Umbilical cord (tissue), 2 donors: ENCODE measurements around the gene ZNF304. TPM values are rescaled to one million over a fixed set of nuclear protein-coding genes. Genes with fewer than 3 reads are reported as not detected.
A peak's percentile ranks its signal among the peaks of the same experiment; 100 is the strongest.

Source experiments
- DNase-seq: peaks from one replicate; pipeline ENCODE4 v3.0.0-alpha.2; 2015; ENCODE audit warnings: low spot score
- total RNA-seq: library from RNA; depleted of rRNA; stranded (reverse); fragments of >200 nt; gene quantifications from one replicate; pipeline ENCODE4 v1.2.3, GENCODE V29; 2014; ENCODE audit warnings: low replicate concordance; ENCODE audit not compliant: insufficient read depth

Gene ZNF304
- total RNA-seq, result 12.8 TPM

DNA sequence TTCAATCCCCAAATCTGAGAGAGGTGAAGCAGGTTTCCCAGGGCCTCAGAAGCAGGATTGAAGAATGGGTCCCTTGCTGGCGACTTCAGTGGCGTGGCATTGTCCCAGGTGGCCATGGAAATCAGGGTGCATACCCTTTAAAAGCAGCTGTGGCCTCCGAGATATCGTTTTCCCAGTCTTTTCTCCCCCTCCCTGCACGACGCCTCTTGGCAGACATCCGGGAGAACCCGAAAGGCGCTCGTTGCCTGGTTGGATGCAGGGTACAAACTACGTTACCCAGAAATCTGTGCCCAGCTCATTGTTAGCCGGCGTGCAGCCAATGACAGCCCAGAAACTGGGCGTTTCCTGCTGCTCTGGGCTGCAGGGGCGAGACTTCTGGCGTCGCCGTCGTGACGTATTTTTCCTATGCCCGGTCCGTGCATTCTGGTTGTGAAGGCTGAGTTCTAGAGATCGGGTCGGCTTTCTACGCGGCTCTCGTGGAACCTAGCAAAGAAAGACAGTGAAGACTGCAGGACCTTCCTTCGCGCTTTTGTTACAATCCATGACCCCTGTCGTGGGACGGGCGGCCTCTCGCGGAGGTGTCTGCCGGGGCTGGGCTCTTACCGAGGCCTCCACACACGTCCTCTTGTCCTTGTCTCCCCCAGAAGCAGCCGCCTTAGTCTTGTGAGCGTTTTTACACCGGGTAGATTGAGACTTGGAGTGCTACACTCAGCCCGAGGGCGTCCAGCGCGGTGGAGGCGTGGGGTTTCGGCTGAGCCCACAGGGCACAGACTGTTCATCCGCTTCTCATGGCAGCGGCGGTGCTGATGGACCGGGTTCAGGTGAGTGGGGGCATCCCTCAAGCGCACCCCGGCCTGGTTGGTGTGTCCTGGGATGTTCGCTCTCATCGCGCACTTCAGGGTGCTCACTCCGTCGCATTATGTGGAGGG is at the start of gene ZNF304:
ZNF304 (plus strand) TSS at position 395 of the 929 bp plus-strand sequence; CDS start at position 789, 394 bp downstream.
- peak; percentile 99 for DNase-seq

DNA sequence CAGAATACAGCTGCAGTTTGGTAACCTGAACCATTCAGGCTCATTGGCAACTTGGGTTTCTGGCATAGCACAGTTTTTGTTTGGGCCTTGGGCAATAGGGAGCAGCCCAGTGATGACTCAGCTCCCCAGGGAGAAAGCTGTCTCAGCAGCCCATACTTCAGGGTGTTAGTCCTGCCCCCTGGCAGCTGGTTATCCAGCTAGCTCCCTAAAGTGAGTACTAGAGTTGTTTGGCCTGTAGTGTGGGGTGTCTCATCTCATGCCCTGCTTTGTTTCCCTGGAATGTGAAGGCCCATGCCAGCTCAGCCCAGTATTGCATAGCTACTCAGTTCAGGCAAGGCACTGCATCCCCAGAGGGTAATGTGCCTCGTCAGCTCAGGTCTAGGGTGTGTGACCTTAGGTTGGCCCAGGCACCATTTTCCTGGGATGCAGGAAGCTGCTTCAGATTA is 49.0 kb upstream of the ZNF304 start:
- DNase-seq, result no peak

DNA sequence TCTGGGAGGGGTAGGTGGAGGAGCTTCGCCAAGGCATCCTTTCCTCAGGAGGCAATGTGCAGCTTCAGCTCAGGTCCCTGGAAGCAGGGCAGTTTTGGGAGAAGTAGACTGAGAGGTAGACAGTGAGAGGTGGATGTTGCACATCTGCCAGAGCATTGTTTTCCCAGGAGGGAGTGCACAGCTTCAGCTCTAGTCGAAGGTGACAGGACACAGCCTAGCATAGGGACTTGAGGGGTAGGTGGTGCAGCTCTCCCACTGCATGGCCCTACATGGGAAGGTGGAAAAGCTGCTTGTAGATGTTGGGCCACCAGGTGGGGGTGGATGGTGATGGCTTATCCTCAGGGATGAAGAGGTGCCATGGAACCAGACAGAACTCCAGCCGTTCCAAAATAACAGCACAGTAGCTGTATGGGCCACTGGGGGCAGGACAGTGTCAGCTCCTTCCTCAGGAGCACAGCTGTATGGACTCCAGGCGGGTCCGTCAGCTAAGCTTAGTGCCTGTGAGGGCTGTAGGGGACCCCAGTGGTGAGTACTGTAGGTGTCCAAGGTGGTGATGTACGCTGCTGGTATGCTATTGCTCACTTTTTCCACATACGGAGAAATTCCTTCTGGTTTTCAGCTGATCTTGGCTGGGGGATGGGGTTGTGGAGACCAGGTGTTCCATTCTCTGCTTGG is 48.2 kb upstream of the ZNF304 start:
- DNase-seq, result no peak

DNA sequence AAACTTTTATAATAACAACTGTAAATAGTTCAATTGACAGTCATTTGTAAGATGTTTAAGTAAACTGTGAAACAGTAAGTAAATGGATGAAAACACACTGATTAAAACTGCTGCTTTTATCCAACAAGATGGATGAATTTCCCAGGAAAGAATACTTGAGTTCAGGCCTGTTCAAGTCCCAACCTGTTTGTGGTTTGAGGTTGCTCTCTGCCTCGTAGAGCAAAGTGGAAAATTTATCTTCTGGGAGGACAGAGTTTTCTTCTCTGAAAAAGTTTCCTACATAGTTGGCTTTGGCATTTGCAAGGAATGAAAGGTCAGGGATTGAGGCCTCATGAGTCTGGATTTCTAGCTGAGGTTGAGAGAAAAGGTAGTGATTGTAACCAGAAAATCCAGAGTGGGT is 46.0 kb upstream of the ZNF304 start:
- DNase-seq, result peak; percentile 31

DNA sequence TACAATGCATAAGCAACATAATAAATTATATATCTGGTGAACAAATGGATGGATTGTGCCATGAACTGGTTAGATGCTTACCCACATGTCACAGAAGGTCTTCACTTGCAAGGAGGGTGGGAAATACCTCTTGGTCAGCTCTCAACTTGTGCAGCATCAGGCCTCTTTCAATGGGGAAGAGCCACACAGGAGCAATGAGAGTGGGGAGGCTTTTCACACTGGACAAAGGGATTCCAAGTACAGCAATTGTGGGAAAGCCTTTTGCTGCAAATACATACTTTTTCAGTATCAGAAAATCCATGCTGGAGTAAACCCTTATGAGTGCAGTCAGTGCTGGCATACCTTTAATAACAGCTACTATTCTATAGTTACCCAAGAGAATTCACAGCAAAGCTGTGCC is 42.6 kb upstream of the ZNF304 start:
- no peak for DNase-seq

DNA sequence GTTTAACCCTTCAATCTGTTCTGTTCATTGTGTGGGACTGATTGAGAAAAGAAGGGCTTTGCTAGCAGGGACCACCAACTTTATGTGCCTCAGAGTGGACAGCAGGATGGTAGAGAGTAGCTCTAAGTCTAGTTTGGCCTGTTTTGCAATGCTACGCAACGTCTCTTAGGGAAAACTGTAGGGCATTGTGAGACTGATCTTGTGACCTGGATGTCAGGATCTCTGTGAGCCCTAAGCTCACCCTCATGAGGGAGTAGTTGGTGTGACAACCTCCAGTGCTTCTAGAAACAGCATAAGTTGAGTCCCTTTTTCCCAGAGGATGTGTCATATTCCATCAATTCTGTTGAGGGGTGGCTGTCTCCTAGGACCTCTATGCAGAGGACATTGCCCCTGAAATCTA is 40.3 kb upstream of the ZNF304 start:
- DNase-seq, result no peak

DNA sequence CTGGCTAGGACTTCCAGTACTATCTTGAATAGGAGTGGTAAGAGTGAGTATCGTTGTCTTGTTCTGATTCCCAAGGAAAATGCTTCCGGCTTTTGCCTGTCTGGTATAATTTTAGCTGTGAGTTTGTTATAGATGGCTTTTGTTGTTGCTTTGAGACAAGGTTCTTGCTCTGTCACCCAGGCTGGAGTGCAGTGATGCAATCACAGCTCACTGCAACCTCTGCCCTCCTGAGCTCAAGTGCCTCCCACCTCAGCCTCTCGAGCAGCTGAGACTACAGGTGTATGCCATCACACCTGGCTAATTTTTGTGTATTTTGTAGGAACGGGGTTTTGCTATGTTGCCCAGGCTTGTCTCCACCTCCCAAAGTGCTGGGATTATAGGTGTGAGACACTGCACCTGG is 36.9 kb upstream of the ZNF304 start:
- no peak for DNase-seq

DNA sequence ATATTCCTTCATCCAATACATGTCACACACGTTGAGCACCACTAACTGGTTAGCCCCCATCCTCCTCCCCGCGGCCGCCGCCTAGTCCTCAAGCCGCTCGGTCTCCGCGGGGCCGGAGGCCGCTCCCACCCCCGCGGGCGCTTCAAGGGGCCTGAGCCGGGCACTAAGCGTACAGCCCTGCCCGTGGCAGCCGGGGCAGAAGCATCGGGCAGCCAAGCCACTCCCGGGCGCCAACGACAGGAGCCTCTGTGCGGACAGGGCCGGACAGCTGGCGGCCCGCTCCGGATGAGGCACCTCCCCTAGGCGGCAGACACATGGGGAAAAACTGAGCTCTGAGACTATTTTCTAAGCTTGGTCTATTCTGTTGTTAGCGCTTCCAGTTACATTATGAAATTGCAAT is 33.6 kb upstream of the ZNF304 start:
- DNase-seq, result no peak

DNA sequence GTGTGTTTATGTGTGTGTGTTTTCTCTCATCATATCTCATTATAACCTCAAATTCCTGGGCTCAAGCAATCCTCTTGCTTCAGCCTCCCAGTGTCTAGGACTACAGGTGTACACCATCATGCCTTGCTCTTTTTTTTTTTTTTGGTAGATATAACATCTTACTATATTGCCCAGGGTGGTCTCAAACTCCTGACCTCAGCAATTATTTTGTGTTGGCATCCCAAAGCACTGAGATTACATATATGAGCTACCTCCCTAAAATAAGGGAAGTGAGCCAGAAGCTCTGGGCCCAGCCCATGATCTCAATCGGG is 31.2 kb upstream of the ZNF304 start:
- no peak for DNase-seq

DNA sequence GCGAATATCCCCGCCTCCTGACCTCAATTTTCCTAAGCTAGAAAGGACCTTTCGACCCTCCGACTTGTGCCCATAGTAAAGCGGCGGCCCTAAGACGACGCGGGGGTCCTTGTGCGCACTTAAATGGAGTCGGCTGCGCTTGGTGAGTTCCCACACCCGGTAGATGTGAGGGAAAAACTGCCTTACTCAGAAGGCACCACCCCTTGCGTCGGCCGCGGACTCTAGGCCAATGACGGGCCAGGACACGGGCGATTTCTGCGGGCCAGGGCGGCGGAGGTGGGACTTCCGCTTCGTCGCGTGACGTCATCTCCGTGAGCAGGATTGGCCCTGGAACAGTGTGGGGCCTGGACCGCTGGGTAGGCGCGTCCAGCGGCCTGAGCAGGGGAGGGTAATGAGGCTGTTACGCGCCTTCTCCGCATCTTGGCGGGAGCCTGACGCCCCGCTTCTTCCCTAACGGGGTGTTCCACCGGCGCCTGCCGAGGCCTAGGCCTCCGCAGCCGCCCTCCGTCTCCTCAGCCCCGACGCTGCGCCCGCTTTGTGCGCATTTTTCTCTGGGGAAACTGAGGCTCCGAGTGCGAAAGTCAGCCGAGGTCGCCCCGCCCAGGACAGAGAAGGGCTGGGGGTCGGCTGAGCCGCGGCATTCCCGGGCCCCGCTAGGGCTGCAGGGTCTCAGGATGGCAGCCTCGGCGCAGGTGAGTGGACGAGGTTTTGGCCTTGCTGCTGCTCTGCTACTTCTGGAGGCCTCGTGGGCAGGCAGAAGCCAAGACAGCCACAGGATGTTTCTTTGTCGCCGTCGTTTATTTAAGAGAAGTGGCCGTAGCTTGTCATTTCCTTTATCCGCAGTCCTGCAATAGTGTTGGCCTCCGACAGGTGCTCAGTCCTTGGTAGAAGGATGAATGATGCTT is 30.6 kb upstream of the ZNF304 start, which contains the start of gene ZNF543:
ZNF543 (plus strand) TSS at position 293 of the 905 bp plus-strand sequence; CDS start at position 675, 382 bp downstream.
- peak; percentile 98 for DNase-seq

DNA sequence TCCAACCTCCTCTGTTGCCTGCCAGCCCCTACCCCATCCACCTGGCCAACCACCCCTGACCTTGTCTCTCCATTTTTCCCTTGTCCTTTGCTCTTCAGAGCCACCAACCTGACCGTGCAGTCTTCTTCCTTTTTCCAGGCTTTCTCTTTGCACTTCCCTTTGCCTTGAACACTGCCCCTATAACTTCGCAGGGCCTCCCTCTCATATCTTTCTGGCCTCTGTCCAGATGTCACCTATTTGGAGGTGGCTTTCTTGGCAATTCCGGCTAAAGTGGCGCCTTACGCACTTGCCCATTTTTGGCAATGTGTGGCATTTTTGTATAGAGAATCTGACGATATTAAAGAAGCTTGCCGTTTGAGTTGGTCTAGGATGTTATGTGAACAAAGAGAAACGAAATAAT is 30.0 kb upstream of the ZNF304 start:
- DNase-seq, result no peak

DNA sequence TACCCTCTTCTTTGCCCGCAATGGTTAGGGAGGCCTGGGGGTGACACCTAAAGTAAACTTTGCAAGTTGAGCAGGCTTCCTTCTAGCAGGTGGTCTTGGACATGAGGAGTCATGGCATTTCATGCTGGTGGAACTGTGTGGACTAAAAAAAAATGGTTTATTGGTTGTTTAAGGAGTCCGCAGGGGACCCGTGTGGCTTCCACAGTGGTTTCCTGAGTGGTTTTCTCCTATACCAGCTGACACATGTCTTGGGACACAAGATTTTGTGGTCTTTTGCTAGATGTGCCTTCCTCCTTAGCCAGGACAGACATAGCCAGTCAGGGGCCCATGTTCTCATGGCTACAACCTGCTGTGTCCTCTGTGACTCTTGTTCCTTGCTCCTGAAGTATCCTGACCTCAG is 29.3 kb upstream of the ZNF304 start:
- no peak for DNase-seq

DNA sequence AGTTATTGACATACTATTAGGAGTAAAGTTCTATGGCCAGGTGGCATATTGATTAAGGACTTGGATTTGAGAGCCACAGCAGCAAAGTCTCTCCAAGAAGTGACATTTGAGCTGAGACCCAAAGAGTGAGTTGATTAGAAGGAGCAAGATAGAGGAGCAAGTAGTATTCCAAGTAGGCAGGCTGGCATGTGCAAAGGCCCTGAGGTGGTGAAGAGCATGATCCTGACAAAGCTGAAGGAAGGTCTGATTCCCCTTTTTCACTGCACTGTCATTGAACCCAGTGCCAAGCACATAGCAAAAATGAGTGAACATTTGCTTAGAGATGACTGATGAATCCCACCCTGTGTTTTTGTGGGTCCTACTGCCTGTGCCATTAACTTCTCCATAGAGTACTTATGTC is 26.1 kb upstream of the ZNF304 start:
- no peak for DNase-seq

DNA sequence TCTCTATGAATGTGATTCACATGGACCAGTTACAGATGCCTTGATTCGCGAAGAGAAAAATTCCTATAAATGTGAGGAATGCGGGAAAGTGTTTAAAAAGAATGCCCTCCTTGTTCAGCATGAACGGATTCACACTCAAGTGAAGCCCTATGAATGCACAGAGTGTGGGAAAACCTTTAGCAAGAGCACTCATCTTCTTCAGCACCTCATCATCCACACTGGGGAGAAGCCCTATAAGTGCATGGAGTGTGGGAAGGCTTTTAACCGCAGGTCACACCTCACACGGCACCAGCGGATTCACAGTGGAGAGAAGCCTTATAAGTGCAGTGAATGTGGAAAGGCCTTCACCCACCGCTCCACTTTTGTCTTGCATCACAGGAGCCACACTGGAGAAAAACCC is 23.1 kb upstream of the ZNF304 start:
- no peak for DNase-seq

DNA sequence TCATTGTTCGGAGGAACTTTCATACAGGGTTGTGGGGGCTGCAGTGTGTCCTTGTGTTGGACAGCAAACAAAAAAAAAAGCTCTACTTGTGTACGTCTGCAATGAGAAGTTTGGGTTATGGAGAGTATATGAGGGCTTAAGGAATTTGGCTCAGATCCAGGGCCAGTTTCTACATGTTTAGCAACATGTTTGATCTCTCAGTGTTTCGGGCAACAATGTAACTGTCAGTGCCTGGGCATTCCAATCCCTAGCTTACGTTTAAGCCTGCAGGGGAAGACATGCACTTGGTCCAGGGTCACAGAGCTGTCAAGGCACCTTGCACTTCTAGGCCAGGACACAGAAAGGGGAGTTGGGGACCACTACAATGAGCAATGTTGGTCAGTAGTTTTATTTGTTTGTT is 16.9 kb upstream of the ZNF304 start:
- peak; percentile 84 for DNase-seq

DNA sequence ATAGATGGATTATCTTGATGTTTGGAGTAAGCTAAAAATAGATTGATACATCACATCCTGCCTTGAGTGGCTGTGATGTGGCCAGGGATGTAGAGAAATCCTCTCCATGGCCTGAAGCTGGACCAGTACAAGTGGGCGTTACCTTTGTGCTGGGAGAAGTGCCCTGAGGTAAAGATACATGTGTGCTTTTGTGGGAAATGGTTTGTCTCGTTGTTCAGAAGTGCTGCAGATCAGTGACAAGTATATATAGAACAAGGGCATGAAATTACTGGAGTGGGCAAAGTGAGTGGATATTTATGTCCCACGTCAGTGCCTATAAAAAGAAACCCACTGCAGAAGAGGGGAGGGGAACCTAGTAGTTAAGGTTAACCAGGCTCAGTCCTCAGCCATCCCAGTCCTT is 12.2 kb upstream of the ZNF304 start:
- DNase-seq, result peak; percentile 17

DNA sequence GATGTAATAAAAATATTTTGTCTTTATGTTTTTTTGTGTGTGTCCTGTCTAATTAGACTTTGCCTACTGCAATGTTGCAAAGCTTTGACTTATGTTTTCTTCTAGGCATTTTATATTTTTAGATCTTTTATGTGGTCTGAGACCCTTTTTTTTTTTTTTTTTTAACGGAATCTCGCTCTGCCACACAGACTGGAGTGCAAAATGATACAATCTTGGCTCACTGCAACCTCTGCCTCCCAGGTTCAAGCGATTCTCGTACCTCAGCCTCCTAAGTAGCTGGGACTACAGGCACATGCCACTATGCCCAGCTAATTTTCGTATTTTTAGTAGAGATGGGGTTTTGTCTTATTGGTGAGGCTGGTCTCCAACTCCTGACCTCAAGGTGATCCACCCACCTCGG is 8.5 kb upstream of the ZNF304 start:
- no peak for DNase-seq

DNA sequence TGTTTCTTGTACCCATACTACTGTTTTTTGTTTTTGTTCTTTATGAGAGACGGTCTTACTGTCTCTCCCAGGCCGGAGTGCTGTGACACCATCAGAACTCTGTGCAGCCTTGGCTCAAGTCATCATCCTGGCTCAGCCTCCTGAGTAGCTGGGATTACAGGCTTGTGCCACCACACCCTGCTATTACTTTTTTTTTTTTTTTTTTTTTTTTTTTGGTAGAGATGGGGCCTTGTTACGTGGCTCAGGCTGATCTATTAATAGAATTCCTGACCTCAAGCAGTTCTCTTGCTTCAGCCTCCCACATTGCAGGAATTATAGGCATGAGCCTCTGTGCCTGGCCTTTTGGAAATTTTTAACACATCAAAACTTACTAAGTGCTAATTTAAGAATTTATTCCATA is 2.9 kb upstream of the ZNF304 start:
- DNase-seq, result peak; percentile 69

DNA sequence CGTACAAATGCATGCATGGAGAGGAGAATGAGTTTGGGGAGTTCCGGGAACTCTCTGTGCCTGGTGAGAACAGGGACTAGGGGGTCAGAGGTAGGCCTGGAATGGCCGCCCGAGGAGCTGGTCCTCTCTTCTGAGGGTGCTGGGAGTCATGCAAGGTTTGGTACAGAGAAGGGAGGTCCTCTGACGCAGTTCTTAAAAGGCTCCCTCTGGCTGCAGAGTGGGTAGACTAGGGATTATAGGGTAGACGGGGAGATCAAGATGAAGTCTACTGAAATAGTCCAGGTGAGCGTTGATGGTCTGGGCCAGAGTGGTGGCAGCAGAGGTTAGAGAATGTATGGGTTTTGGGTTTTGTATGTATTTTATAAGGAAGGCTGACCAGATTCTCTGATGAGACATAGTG is 796 bp downstream of the ZNF304 start:
- no peak for DNase-seq

DNA sequence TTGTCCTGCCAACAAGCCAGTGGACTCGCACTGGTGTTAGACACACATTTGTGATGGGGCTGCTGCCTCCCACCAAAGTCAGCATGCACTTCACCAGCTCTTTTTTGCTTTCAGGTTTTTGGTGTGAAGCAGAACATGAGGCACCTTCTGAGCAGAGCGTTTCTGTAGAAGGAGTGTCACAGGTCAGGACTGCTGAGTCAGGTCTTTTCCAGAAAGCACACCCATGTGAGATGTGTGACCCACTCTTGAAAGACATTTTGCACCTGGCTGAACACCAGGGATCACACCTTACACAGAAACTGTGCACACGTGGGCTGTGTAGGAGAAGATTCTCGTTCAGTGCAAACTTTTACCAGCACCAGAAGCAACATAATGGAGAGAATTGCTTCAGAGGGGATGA is 4.8 kb downstream of the ZNF304 start:
- no peak for DNase-seq

DNA sequence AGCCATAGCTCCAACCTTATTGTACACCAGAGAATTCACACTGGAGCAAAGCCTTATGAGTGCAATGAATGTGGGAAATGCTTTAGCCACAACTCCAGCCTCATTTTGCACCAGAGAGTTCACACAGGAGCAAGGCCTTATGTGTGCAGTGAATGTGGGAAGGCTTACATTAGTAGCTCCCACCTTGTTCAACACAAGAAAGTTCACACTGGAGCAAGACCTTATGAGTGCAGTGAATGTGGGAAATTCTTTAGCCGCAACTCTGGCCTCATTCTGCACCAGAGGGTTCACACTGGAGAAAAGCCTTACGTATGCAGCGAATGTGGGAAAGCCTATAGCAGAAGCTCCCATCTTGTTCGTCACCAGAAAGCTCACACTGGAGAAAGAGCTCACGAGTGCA is 6.3 kb downstream of the ZNF304 start:
- DNase-seq, result no peak

DNA sequence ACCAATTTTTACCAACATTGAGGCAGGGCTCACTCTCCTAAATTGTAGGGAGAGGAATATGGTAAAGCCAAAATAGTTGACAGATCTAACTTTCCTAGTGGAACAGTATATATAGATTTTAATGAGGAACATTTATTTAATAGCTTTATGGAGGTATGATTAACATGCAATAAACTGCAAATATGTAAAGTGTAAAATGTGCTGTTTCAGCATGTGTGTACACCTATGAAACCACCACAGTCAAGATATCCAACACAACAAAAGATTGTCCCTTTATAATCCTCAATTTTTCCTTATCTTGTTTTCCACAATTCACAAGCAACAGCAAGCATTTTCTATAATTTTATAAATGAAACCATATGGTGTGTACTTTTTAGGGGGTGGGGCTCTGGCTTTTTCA is 8.2 kb downstream of the ZNF304 start:
- DNase-seq, result no peak
